OCI-M2 (cell line): ENCODE measurements around the gene CDK2.
"Not testable (repeated sequence)": the region's sequence is repeated elsewhere in the genome, so short reads cannot be mapped to it uniquely, and the experiment has no call there.

Experiments
- DNase-seq: peaks from one replicate; lab custom pipeline; 2025; ENCODE audit not compliant: unreplicated experiment; lab: John Stamatoyannopoulos, UW

The CDK2 gene

GRCh38 chr12:55966408-55967281, at the start of gene CDK2:
CDK2 (plus strand) TSS chr12:55966830; CDS start chr12:55967009, 179 bp downstream.
- peak; percentile 47 for DNase-seq

DNA sequence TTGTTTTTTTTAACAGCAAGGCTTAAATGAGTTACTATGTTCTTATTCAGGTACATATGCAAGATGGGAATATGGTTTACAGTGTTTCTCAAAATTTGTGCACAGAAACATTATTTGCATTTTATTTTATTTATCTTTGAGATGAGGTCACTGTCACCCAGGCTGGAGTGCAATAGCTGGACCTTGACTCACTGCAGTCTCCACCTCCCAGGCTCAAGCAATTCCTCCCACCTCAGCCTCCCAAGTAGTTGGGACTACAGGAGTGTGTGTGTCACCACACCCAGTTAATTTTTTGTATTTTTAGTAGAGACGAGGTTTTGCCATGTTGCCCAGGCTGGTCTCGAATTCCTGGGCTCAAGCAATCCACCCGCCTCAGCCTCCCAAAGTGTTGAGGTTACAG, 47.6 kb upstream of the CDK2 start:
- not testable (repeated sequence) for DNase-seq

DNA sequence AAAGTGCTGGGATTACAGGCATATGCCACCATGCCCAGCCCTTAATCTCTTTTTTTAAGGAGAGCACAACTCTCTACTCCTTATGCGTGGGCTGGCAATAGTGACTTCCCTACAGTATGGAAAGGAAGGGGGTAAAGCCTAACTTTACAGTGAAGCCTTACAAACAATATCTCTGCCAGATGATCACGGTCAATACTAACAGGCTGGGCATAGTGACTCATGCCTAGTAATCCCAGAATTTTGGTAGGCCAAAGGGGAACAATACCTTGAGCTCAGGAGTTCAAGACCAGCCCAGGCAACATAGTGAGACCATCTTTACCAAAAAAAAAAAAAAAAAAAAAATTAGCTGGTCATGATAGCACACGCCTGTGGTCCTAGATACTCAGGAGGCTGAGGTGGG, 44.5 kb upstream of the CDK2 start:
- no peak for DNase-seq

DNA sequence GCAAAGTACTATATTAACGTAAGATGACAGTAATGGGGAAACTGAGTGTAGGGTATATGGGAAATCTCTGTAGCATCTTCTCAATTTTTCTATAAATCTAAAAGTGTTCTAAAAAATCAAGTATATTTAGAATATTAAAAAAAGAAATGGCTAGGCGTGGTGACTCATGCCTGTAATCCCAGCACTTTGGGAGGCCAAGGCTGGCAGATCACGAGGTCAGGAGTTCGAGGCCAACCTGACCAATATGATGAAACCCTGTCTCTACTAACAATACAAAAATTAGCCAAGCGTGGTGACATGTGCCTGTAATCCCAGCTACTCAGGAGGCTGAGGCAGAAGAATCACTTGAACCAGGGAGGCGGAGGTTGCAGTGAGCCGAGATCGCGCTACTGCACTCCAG, 43.0 kb upstream of the CDK2 start:
- DNase-seq, result not testable (repeated sequence)

- DNase-seq, result no peak
Measured at GRCh38 chr12:55925371-55925770, 41.3 kb upstream of the CDK2 start.

DNA sequence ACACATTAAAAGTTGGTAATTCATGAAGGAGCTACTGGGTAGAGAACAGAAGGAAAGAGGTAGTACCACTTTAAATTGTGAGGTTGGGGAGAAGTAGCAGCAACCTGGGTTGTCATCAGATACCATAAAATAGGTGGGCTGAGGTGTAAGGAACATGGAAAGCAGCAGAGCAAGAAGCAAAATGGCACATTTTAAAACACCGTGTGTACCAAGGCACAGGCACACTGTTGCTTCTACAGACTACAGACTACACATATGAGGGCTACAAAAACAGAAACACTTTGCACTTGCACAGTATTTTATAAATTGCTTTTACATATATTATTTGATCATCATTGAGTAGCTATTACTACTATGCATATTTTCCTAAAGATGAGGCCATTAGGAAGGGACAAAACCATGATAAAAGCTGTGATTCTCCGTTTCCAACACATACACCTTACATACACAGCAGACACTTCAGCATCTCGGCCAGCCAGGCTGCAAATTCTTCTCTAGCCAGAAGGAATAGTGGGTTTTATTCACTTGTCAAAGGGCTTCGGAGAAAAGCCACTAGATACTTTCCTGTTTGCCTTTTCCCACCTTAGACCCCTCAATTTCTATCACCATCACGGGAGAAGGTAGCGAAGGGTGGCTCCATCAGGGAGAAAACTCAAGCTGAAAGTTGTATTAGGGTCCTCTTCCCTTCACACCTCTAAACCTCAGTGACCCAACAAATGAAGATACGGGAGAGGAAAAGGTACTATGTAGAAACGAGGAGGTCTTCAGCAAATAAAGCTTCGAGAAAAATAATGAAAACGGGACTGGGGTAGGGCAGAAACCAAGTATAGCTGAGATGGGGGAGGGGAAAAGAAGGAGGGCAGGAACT, 40.5 kb upstream of the CDK2 start:
- DNase-seq, result no peak

GRCh38 chr12:55926738-55927587, 39.7 kb upstream of the CDK2 start:
- DNase-seq, result peak; percentile 54

GRCh38 chr12:55927588-55928502, 38.8 kb upstream of the CDK2 start, which contains the start of gene PYM1:
PYM1 (minus strand) TSS chr12:55927894; CDS start chr12:55927761, 133 bp downstream.
- DNase-seq, result no peak

GRCh38 chr12:55929306-55929791, 37.3 kb upstream of the CDK2 start:
- no peak for DNase-seq

- no peak for DNase-seq
Measured at GRCh38 chr12:55930771-55931316, 35.8 kb upstream of the CDK2 start, which contains the start of gene DGKA. DGKA (plus strand) TSS chr12:55931162; CDS start chr12:55936504, 5,342 bp downstream.

DNA sequence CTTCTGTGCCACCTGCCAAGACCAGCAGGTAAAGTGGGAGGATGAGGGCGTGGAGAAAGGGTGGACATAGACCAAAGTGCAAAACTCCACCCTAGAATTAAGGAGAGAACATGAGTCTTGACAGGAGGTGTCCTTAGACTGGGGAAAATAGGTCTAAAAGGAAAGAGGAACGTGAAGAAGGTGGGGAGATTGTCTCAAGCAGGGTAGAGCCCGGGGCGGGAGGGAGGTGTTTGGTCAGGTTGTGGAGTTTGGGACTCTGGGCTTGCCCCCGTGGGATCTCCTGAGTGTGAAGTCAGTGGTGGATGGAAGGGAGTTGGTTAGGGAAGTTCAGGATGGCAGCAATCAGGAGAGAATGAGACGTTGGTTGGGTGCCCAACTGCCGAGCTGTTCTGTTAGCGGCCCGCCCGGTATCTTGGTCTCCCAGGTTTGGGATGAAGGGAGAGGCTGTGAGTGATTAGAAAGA, 35.3 kb upstream of the CDK2 start:
- DNase-seq, result no peak

DNA sequence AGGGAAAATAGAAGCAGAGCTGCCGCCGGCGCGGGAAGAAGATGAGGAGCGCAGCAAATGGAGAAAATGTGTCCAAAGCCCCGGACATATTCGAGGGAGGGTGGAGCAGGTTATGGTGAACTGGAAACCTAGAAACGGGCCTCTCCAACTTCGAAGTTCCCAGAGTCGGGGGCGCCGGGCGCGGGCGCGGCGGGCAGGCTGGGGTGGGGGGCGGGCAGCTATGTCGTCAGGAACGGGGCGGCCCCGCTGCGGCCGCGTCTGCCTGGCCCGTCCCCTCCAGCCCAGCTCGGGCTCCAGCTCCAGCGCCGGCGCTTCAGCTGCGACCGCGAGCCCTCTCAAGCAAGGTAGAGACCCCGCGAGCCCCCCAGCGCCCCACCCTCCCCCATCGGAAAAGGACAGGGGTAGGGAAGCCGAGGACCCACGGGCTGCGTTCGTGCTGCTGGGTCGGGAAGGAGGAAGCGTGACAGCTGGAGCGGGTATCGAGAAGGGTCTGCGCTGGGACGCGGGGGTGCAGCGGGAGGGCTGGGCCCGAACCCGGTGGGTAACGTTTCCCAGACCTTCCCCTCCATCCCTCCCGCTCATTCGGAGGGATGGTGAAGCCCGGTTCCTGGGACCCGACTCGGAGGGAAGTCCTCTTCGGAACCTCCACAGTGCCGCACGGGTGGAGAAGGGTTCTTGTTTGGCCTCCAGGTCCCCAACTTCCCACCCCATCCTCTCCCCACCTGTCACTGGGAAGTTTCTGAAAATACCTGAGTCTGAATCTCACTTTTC, 34.7 kb upstream of the CDK2 start:
- DNase-seq, result no peak

GRCh38 chr12:55932551-55932910, 34.1 kb upstream of the CDK2 start:
- no peak for DNase-seq

DNA sequence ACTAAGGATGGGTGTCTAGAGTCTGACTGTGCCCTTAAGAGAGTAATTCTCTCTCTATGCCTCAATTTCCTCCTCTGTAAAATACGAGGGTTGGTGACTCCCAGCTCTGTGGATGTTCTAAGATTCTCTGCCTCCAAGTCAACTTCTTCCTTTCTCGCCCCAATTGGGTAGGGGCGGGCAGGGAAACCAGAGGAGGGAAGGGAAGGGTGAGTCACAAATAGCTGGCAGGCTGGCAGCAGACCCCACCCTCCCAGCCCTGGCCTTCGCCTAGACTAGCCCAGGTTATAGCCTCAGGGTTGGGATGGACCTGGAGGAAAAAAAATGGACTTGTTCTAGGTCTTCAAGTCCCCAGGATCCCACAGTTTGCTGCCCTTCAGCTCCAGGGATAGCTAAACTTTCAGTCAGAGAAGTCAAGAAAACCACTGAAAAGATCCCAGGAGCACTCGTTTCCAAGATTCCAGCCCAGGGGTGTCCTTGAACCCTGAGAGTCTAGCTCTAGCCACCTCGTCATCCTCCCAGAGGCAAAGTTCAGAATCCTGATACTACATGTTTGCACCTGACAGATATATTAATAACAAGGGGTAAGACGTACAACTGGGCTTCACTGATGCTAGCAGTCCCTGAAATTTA, 33.3 kb upstream of the CDK2 start:
- DNase-seq, result no peak

DNA sequence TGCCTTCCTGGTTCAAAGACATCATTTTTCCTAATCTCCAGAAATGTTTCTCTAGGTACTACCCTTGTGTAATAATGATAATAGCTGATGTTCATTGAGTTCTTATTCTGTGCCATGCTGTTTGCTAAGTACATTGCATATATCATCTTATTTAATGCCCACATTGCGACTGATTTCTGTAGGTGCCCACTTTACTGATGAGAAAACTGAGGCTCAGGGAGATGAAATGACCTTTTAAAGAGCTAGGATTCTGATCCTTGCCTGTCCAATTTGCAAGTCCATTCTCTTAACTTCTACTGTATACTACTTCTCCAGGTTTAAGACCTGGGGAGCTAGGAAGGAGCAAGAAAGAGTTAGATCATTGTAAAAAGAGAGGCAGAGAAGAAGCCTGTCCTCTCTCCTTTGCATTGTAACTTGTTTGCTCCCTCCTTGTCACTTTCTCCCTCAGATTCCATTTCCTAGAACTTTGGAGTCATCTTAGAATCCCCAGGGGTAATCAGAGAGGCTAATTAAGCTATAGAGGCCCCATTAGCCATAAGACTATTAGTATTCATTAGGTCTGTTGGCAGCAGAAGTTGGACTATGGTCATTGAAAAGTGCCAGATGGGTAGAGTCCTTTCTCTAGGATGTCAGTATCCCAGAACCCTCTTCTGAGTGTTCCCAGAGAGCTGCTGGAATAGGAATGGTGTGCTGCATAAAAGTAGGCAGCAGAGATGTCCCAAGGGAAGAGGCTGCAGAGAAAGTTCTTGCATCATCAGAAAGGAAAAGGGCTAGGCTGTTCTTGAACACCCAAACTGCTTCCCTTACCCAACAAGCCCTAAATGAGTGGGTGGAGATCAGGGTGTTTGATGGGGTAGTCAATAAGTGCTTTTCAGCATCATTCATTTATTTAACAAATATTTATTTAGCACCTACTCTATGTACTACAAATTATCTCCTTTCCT, 32.6 kb upstream of the CDK2 start:
- no peak for DNase-seq

- no peak for DNase-seq
Measured at GRCh38 chr12:55934773-55935172, 31.9 kb upstream of the CDK2 start.

DNA sequence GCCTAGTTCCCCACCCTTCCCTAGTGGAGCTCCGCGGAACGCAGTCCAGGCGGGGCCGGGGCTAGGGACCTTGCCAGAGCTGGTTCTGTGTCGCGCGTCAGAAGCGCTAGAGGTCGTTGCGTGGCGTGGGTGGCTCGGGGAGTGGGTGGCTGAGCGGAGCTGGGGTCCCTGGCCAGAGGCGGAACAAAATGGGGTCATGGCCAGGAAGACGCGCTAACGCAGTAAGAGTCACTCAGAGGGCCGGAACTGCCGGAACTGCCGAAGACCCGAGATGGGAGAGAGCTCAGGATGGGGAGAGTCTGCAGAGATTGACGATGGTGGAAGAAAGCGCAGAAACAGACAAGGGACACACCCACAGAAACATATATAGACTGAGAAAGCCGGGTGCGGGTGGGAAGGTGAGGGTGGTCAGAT, 30.9 kb upstream of the CDK2 start:
- no peak for DNase-seq
